Measurements from ENCODE around the gene NGFR. TPM values are rescaled to one million over a fixed set of nuclear protein-coding genes. Genes with fewer than 3 reads are reported as not detected.

Gene NGFR
- total RNA-seq, 1 experiment from 2014 or later = 60.6 TPM

DNA sequence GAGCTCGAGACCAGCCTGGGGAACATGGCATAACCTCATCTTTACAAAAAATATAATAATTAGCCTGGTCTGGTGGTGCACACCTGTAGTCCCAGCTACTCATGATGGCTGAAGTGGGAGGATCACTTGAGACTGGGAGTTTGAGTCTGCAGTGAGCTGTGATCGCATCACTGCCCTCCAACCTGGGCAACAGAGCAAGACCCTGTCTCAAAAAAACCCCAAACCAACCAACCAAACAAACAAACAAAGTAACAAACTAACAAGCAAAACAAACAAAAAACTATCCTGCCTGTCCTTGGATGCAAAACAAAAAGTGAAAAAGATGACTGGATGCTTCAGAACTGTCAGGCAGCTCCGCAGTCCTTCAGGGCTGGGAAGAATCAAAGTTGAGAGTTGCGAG lies 5.7 kb upstream of the NGFR start:
- TF ChIP-seq EZH2 (IDR thresholded peaks at IDR 0.05; ENCODE audit: borderline replicate concordance, low read depth, low read length, poor library complexity, severe bottlenecking) = no peak
- TF ChIP-seq, protein P1, sequence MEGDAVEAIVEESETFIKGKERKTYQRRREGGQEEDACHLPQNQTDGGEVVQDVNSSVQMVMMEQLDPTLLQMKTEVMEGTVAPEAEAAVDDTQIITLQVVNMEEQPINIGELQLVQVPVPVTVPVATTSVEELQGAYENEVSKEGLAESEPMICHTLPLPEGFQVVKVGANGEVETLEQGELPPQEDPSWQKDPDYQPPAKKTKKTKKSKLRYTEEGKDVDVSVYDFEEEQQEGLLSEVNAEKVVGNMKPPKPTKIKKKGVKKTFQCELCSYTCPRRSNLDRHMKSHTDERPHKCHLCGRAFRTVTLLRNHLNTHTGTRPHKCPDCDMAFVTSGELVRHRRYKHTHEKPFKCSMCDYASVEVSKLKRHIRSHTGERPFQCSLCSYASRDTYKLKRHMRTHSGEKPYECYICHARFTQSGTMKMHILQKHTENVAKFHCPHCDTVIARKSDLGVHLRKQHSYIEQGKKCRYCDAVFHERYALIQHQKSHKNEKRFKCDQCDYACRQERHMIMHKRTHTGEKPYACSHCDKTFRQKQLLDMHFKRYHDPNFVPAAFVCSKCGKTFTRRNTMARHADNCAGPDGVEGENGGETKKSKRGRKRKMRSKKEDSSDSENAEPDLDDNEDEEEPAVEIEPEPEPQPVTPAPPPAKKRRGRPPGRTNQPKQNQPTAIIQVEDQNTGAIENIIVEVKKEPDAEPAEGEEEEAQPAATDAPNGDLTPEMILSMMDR (conservative IDR thresholded peaks at IDR 0.05; ENCODE audit: low read depth, low read length) = no peak
- no peaks in the 10 kb centered on the region for H3K36me3 ChIP-seq (ENCODE audit: insufficient read depth, low read length, poor library complexity, severe bottlenecking)
- no peaks in the 10 kb centered on the region for H3K27me3 ChIP-seq (replicated peaks; ENCODE audit: insufficient read depth, low read depth, low read length, poor library complexity)
- DNase-seq (ENCODE audit: low spot score) = no peak
- no peak overlapping the region for H3K4me3 ChIP-seq (ENCODE audit: low read depth, low read length, poor library complexity, severe bottlenecking)
- CTCF ChIA-PET = no interaction called here
- POLR2A ChIA-PET (ENCODE audit: low non-redundant PET) = no interaction called here
- no TSS peak for BruUV-seq (replicated peaks)
- no peak overlapping the region for H3K27ac ChIP-seq (ENCODE audit: low read depth, low read length, poor library complexity, severe bottlenecking)
- H3K4me1 ChIP-seq (ENCODE audit: insufficient read depth, low read length, poor library complexity, severe bottlenecking) = peaks cover 19% of the 10 kb centered on the region
- intact Hi-C loops (cut with micrococcal nuclease; ENCODE audit: unreplicated experiment) = no loop called here
- no peaks in the 10 kb centered on the region for H3K9me3 ChIP-seq (ENCODE audit: low read depth, low read length, poor library complexity, severe bottlenecking)

DNA sequence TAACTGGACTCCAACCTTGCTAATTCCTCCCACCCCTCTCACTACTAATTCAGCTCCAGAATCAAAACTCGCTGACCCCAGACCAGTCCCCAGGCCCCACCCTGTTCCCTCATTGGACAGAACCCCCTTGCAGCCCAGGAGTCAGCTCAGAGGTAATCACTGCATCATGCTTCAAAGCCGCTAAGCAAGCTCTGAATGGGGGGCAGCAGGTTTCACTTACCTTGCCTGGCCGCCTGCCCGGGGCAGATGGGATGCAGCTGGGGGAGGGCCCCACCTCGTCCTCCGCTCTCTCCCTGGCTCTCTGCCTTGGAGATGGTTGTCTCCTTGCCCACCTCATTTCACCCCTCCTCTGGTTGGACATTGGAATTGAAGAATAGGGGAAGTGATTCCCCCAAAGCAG lies 4.8 kb upstream of the NGFR start:
- CTCF ChIA-PET = no interaction called here
- H3K27me3 ChIP-seq (replicated peaks; ENCODE audit: insufficient read depth, low read depth, low read length, poor library complexity) = no peaks in the 10 kb centered on the region

DNA sequence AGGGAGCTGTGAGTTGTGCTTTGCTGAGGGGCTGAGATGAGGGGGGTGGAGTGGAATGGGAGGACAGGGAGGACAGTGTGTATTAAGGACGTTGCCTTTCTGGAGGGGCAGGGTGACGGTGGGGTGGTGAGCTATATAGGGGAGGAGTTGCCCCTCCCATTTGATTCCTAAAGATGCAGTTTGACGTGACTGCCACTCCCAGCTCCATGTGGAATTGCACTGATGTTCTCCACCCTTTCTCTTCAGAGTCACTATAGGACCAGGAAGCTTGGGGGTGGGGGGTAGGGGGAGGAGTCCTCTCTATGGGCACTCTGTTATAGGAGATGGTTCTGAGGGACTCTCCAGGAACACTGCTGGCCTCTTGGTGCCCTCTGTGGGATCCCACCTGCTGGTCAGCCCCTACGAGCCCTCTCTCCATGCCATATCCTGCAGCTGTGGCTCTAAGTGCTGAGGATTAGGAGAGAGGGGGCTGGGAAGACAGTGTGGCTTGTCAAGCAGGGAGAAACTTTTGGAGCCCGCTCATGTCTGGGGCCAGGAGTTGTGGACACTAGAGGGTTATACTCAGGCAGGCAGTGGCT lies 3.8 kb upstream of the NGFR start:
- no peaks in the 10 kb centered on the region for H3K27me3 ChIP-seq (replicated peaks; ENCODE audit: insufficient read depth, low read depth, low read length, poor library complexity)
- H3K9me3 ChIP-seq (ENCODE audit: low read depth, low read length, poor library complexity, severe bottlenecking) = no peaks in the 10 kb centered on the region
- H3K4me3 ChIP-seq (ENCODE audit: low read depth, low read length, poor library complexity, severe bottlenecking) = no peak overlapping the region
- H3K27ac ChIP-seq (ENCODE audit: low read depth, low read length, poor library complexity, severe bottlenecking) = no peak overlapping the region
- H3K36me3 ChIP-seq (ENCODE audit: insufficient read depth, low read length, poor library complexity, severe bottlenecking) = no peaks in the 10 kb centered on the region
- no peak for DNase-seq (ENCODE audit: low spot score)
- intact Hi-C loops (cut with micrococcal nuclease; ENCODE audit: unreplicated experiment) = no loop called here
- H3K4me1 ChIP-seq (ENCODE audit: insufficient read depth, low read length, poor library complexity, severe bottlenecking) = peaks cover 13% of the 10 kb centered on the region
- ChIA-PET CTCF (interaction anchor here (0.6 kb wide), 1 partner anchor 510 kb away, joined by 4 read pairs; no protein-coding TSS in a partner anchor), POLR2A (ENCODE audit: low non-redundant PET) (no interaction called here)
- BruUV-seq (replicated peaks) = no TSS peak
- no peak for TF ChIP-seq EZH2 (IDR thresholded peaks at IDR 0.05; ENCODE audit: borderline replicate concordance, low read depth, low read length, poor library complexity, severe bottlenecking)

More for the DNA sequence above, 4.8 kb upstream of the NGFR start:
- intact Hi-C loops (cut with micrococcal nuclease; ENCODE audit: unreplicated experiment) = no loop called here
- Histone ChIP-seq H3K36me3 (ENCODE audit: insufficient read depth, low read length, poor library complexity, severe bottlenecking) (no peaks in the 10 kb centered on the region), H3K27ac (ENCODE audit: low read depth, low read length, poor library complexity, severe bottlenecking) (no peak overlapping the region), H3K4me1 (ENCODE audit: insufficient read depth, low read length, poor library complexity, severe bottlenecking) (peaks cover 19% of the 10 kb centered on the region), H3K4me3 (ENCODE audit: low read depth, low read length, poor library complexity, severe bottlenecking) (no peak overlapping the region), H3K9me3 (ENCODE audit: low read depth, low read length, poor library complexity, severe bottlenecking) (no peaks in the 10 kb centered on the region)
- BruUV-seq (replicated peaks) = no TSS peak
- DNase-seq (ENCODE audit: low spot score) = no peak
- POLR2A ChIA-PET (ENCODE audit: low non-redundant PET) = no interaction called here
- TF ChIP-seq, protein P1 (conservative IDR thresholded peaks at IDR 0.05; ENCODE audit: low read depth, low read length) = no peak
- TF ChIP-seq EZH2 (IDR thresholded peaks at IDR 0.05; ENCODE audit: borderline replicate concordance, low read depth, low read length, poor library complexity, severe bottlenecking) = no peak
